Heart left ventricle (tissue), 13 donors: ENCODE data around the gene GLB1L2.

ENCODE experiments used
- POLR2A ChIP-seq, 2 donors: fragments of 450-650 bp; IDR thresholded peaks; one replicate each; pipeline ENCODE4 v1.6.1; 2017; ENCODE audit warnings: antibody characterized with exemption in 2 of 2, mild to moderate bottlenecking in 2 of 2, moderate library complexity in 2 of 2
- TF ChIP-seq, protein P1 (sequence below), 12 donors: fragments of 200-600 bp; sonication (generic) in 4 of 12; IDR thresholded peaks; one replicate each; pipeline versions ENCODE4 v1.5.0 to v1.8.0; 2018 to 2022; ENCODE audit warnings: antibody characterized with exemption in 12 of 12, mild to moderate bottlenecking in 5 of 12
- donor health status: ischemic (EF 13 %, LVEDD 7.1; RV severe dilation, severe dysfunction).
- donor health status: DM: no; HTN: yes; CAD: no.
- donor health status: DM: no; HTN: no; CAD: no.
- donor health status: ischemic (EF 25% LVEDD 6.9; RV normal size, moderate dysfunction).
- donor health status: ischemic (EF 25% LVEDD 5.7; RV mildly dilated, moderate dysfunction).
- donor health status: ischemic (EF 35%, LVEDD 5.7; RV mildly dilated, moderate dysfunction).
- donor health status: nonischemic (EF 11% LVEDD 7.7; RV severe dilation, severe dysfunction).
- donor health status: DM: yes; HTN: yes; CAD: no.
- donor health status: PGD.
- donor health status: ischemic (EF 29% LVEDD 5.4; RV normal size, mild dysfunction).
- donor health status: nonischemic (EF 23%, LVEDD 6.1; RV moderate dilation, normal function).

DNA sequence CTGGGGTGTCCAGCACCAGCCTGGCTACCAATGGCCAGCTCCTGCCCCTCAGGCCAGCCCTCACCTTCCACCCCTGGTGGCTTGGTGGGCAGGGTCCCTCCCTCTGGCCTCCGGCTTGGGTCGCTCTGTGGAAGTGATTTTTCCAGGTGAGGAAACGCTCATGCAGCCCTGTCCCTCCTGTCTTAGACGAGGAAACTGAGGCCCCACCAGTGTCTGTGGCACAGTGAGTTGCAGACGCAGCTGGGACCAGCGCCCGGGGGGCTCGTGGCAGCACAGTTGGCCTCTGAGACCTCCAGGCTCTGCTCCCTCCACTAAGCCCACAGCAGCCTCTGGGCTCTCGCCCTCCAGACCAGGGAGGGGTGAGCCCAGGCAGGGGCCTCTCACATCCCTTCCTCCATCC lies 74.1 kb downstream of the GLB1L2 start:
- TF ChIP-seq POLR2A (IDR thresholded peaks at IDR 0.05) = no peak
- TF ChIP-seq, protein P1, sequence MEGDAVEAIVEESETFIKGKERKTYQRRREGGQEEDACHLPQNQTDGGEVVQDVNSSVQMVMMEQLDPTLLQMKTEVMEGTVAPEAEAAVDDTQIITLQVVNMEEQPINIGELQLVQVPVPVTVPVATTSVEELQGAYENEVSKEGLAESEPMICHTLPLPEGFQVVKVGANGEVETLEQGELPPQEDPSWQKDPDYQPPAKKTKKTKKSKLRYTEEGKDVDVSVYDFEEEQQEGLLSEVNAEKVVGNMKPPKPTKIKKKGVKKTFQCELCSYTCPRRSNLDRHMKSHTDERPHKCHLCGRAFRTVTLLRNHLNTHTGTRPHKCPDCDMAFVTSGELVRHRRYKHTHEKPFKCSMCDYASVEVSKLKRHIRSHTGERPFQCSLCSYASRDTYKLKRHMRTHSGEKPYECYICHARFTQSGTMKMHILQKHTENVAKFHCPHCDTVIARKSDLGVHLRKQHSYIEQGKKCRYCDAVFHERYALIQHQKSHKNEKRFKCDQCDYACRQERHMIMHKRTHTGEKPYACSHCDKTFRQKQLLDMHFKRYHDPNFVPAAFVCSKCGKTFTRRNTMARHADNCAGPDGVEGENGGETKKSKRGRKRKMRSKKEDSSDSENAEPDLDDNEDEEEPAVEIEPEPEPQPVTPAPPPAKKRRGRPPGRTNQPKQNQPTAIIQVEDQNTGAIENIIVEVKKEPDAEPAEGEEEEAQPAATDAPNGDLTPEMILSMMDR (IDR thresholded peaks at IDR 0.05) = no peak
